Sigmoid colon (tissue), 7 donors: Measurements from ENCODE around the gene PFKFB2. TPM values are rescaled to one million over a fixed set of nuclear protein-coding genes. Genes with fewer than 3 reads are reported as not detected.

Experiments used
- DNase-seq: peaks from one replicate; pipeline ENCODE4 v3.0.0-alpha.2; 2019
- H3K27ac ChIP-seq, 4 donors: fragments of 200-600 bp; sonication (generic); one replicate each; pipeline ENCODE4 v1.5.1; 2016 to 2019; ENCODE audit warnings: mild to moderate bottlenecking in 1 of 4
- H3K27me3 ChIP-seq, 3 donors: fragments of 200-600 bp; sonication (generic); one replicate each; pipeline ENCODE4 v1.5.1; 2019; ENCODE audit warnings: mild to moderate bottlenecking in 1 of 3
- H3K36me3 ChIP-seq, 4 donors: fragments of 200-600 bp; sonication (generic); one replicate each; pipeline ENCODE4 v1.5.1; 2016 to 2019
- H3K4me1 ChIP-seq, 4 donors: fragments of 200-600 bp; sonication (generic); one replicate each; pipeline ENCODE4 v1.5.1; 2017 to 2019
- H3K4me3 ChIP-seq, 4 donors: fragments of 200-600 bp; sonication (generic); one replicate each; pipeline ENCODE4 v1.5.1; 2017 to 2019; ENCODE audit warnings: mild to moderate bottlenecking in 2 of 4, moderate library complexity in 1 of 4
- H3K9me3 ChIP-seq, 4 donors: fragments of 200-600 bp in 3 of 4; sonication (generic) in 3 of 4; one replicate each; pipeline versions ENCODE4 v1.5.1 to v1.6.1; 2013 to 2019
- CTCF ChIP-seq, 4 experiments: fragments of 450-650 bp in 3 of 4; fragments of 200-600 bp in 1 of 4; IDR thresholded peaks; one replicate each; pipeline ENCODE4 v1.5.1; 2016 to 2019; ENCODE audit warnings: antibody characterized with exemption in 4 of 4, mild to moderate bottlenecking in 3 of 4, moderate library complexity in 2 of 4
- EP300 ChIP-seq, 4 donors: sonication (generic); formaldehyde crosslinking; IDR thresholded peaks; one replicate each; pipeline ENCODE4 v1.6.1; 2017; ENCODE audit warnings: antibody characterized with exemption in 4 of 4
- POLR2A ChIP-seq, 2 donors: fragments of 450-650 bp; IDR thresholded peaks; one replicate each; pipeline ENCODE4 v1.6.1; 2016; ENCODE audit warnings: antibody characterized with exemption in 2 of 2, mild to moderate bottlenecking in 2 of 2, moderate library complexity in 2 of 2
- POLR2AphosphoS5 ChIP-seq, 4 donors: sonication (generic); formaldehyde crosslinking; IDR thresholded peaks; one replicate each; pipeline ENCODE4 v1.6.1; 2017; ENCODE audit warnings: antibody characterized with exemption in 4 of 4
- WGBS, 2 donors: extraction: QIAGEN DNeasy Blood & Tissue Kit; methylation state at CpG; one replicate each; pipeline ENCODE4 v1.1.7; 2013; 5-methylcytosine and 5-hydroxymethylcytosine counted together
- intact Hi-C: fragments of 100-400 bp; cut with DNase I; formaldehyde crosslinking; loops from one replicate; pipeline ENCODE4 v1.15.1; 2023
- polyA plus RNA-seq, 3 donors: library from polyadenylated mRNA; stranded (reverse); fragments of 200-250 nt; gene quantifications; one replicate each; pipeline ENCODE4 v1.2.3, GENCODE V29; 2013
- total RNA-seq, 4 donors: library from RNA; depleted of rRNA; stranded (reverse); fragments of >200 nt; gene quantifications; one replicate each; pipeline ENCODE4 v1.1.0, GENCODE V29; 2016
- donor health status: healthy with polysubstance abuse.
- donor health status: Bipolar disorder and iron deficiency.
- donor health status: healthy.

PFKFB2 gene
- total and polyA plus RNA-seq, 7 donors = 5.0 to 24.9 (median 7.8) TPM

GRCh38 chr1:207101720-207102119 is 48.6 kb downstream of the PFKFB2 start:
- Histone ChIP-seq H3K4me3 (no peak overlapping the region), H3K27me3 (no peaks in the 10 kb centered on the region), H3K4me1 (no peaks in the 10 kb centered on the region), H3K36me3 (no peaks in the 10 kb centered on the region), H3K27ac (no peak overlapping the region), H3K9me3 (no peaks in the 10 kb centered on the region)
- no peak for DNase-seq
- TF ChIP-seq CTCF (IDR thresholded peaks at IDR 0.05) = no peak
- TF ChIP-seq POLR2A (IDR thresholded peaks at IDR 0.05) = no peak
- TF ChIP-seq POLR2AphosphoS5 (IDR thresholded peaks at IDR 0.05) = no peak
- TF ChIP-seq EP300 (IDR thresholded peaks at IDR 0.05) = no peak
- 92% methylated on average over 1 of the region's 1 CpG for WGBS, 2 donors
- intact Hi-C loops = no loop called here

GRCh38 chr1:207102146-207102545 is 49.1 kb downstream of the PFKFB2 start:
- 82 to 87% methylated on average over 5 of the region's 5 CpGs for WGBS, 2 donors

DNA sequence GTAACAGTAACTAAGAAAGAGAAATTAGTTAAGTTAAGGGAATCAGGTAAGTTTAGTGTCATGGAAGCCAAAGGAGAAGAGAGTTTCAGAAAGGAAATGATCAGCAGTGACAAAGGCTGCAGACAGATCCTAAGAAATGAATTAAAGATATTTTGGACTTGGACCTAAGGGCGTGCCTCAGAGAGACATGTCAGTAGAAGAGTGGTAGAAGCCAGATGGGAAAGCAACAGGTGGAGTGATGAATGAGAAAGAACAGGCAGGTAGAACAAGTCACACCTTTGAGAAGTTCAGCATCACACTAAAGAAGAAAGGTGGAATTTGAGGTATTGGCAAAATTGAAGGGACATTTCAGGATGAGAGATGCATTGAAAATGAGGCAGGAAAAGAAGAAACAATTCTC is 49.6 kb downstream of the PFKFB2 start:
- Histone ChIP-seq H3K9me3 (no peaks in the 10 kb centered on the region), H3K27ac (no peak overlapping the region), H3K36me3 (no peaks in the 10 kb centered on the region), H3K4me1 (no peaks in the 10 kb centered on the region), H3K27me3 (no peaks in the 10 kb centered on the region), H3K4me3 (no peak overlapping the region)
- DNase-seq = no peak
- intact Hi-C loops = no loop called here
- 29 to 72% methylated on average over 1 of the region's 1 CpG for WGBS, 2 donors
- TF ChIP-seq POLR2A (IDR thresholded peaks at IDR 0.05) (no peak), CTCF (IDR thresholded peaks at IDR 0.05) (no peak), EP300 (IDR thresholded peaks at IDR 0.05) (no peak), POLR2AphosphoS5 (IDR thresholded peaks at IDR 0.05) (no peak)

More at GRCh38 chr1:207102146-207102545, 49.1 kb downstream of the PFKFB2 start:
- TF ChIP-seq POLR2AphosphoS5 (IDR thresholded peaks at IDR 0.05) = no peak
- TF ChIP-seq EP300 (IDR thresholded peaks at IDR 0.05) = no peak
- no peak for TF ChIP-seq CTCF (IDR thresholded peaks at IDR 0.05)
- TF ChIP-seq POLR2A (IDR thresholded peaks at IDR 0.05) = no peak
- Histone ChIP-seq H3K4me3 (no peak overlapping the region), H3K4me1 (no peaks in the 10 kb centered on the region), H3K9me3 (no peaks in the 10 kb centered on the region), H3K36me3 (no peaks in the 10 kb centered on the region), H3K27me3 (no peaks in the 10 kb centered on the region), H3K27ac (no peak overlapping the region)
- intact Hi-C loops = no loop called here
- no peak for DNase-seq

GRCh38 chr1:207103892-207104373 is 50.9 kb downstream of the PFKFB2 start, which contains the start of gene C4BPA:
C4BPA (plus strand) TSS chr1:207104233; CDS start chr1:207113026, 8,793 bp downstream.
- 36 to 65% methylated on average over 7 of the region's 7 CpGs for whole genome bisulfite sequencing, 2 donors
- DNase-seq = no peak

More at GRCh38 chr1:207103892-207104373, 50.9 kb downstream of the PFKFB2 start, which contains the start of gene C4BPA:
- H3K4me1 ChIP-seq = no peaks in the 10 kb centered on the region
- H3K36me3 ChIP-seq = no peaks in the 10 kb centered on the region
- no peak within 1 kb of the TSS for H3K27ac ChIP-seq
- no peak within 1 kb of the TSS for H3K4me3 ChIP-seq
- TF ChIP-seq EP300 (IDR thresholded peaks at IDR 0.05) (no peak), POLR2A (IDR thresholded peaks at IDR 0.05) (no peak), CTCF (IDR thresholded peaks at IDR 0.05) (no peak), POLR2AphosphoS5 (IDR thresholded peaks at IDR 0.05) (no peak)
- intact Hi-C loops = no loop called here
- H3K27me3 ChIP-seq = no peaks in the 10 kb centered on the region
- no peaks in the 10 kb centered on the region for H3K9me3 ChIP-seq
